ENCODE measurements around the gene HOXD4.

Gene HOXD4

DNA sequence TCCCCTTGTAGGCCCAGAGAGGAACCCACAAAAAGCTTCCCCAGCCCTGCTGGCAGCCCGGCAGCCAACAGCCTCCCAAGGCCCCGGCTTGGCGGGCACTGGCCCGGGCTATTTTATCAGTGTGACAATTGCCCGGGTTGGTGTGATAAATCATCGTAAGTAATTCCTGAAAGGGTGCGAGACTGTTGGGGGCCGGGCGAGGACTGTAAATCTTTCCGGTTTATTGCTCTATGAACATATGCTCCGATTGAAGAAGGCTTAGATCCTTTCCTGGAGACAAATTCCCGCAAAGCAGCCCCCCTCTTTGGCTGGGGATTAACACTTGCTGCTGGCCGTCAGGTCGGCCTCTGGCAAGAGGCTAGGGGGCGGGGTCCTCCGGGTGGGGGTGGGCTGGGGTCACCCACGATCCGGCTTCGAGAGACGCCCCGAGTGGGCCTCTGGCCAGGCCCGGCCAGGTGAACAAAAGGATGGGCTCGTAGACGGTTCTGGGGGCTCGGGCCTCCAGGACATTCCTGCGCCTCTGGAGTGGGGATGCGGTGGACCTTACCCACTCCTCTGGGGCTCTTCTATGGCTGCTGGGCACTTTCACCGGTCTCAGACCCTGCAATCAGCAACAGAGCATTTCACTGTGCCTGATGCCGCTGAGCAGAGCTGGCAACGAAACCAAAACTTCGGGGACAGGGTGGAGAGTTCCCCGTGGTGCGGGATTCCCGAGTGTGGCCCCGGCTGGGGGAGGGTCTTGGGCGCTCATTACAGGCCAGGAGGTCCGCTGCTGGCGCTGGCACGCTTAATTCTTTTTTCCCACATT lies 7.7 kb downstream of the HOXD4 start:
- DNase-seq = no peak

DNA sequence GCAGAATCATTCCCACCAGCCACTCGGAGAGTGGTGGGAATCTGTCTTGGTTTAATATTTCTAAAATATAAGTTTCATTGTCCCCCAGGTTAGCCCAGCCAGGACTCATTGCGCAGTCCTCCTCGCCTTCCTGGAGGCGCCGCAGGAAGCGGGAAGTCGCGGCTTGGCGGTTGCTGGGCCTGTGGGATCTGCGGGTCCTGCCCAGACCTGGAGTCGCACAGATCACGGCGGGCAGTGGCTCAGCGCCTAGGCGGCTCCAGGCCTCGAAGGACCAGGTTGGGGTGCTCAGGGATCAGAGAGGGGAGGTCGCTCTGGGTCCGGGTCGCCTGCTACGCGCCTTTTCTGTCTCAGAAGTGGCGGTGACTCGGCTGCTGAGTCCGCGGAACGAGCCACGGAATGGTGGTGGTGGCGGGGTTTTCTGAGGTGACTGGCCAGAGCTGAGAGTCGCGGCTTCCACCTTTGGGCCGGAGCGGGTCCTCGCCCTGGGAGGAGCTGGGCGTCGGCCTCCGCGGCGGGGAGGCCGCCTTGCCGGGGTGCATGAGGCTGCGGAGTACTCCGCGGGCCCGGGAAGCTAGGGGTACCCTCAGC lies 8.4 kb downstream of the HOXD4 start:
- DNase-seq = no peak

DNA sequence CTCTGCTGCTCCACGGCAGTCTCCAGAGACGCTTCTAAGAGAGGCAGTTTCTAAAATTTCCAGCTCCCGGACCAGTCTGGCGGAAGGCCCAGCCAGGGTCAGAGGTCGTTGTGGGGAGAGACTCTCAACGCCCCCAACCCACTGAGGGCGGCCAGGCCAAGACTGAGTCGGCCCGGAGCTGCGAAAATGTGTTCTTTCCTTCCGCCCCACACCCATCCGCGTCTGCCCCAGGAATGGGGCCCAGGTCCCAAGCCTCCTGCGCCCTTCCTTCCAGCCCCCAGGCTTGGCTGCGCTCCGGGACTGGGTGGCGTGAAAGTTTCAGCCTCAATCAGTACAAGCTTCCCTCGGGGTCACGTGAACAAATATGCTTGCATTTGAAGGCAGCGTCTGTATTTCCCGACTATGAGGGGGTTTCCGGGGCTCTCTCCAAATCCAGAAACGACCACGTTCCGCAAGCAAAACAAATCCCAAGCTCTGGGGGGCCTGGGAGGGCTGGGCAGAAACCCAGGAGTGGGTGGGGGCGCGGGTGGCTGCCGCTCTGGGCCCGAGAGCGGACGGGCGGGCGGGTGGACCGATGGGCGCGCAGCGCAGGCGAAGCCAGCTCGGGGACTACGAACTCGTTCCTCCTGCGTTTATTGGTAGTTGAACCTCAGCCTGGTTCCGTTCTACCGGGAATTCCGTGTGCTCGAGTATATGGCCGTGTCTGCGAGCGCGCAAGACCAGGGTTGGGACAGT lies 9.1 kb downstream of the HOXD4 start:
- no peak for DNase-seq

DNA sequence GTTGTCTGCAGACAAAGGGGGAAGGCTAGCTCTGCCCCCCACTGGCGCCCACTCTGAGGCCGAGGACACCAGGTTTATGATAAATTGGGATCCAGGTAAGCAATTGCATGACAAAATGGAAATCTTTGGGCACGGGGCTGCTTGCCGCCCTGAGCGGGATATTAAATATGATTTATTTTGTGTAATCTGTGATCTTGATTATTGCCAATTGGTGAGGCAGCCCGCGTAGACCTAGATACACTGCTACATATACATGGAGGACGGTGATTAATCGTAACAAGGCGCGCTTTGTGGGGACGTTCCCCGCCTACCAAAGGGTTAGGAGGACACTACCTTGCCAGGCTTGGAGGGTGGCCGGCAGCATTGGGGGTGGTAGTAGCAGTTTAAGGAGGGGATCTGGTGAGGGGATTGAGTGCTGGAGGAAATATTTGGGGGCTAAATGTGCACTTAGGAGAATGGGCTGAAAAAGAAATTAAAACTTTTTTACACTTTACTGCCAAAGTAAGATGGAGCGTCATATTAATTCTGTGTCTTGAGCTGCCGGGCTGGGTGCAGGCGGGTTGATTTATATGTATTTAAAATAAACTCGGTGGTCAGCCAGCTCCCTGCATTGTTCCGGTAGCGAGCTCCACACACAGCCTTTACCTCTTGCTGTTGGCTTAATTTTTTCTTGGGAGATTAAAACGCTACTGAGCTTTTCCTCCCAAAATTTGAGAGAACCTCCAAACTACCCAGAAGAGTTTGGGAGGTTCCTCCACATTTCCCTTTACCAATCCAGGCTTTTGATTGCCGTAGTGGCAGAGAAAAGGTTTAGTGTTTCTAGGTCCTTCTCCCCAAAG lies 9.9 kb downstream of the HOXD4 start:
- DNase-seq = no peak

DNA sequence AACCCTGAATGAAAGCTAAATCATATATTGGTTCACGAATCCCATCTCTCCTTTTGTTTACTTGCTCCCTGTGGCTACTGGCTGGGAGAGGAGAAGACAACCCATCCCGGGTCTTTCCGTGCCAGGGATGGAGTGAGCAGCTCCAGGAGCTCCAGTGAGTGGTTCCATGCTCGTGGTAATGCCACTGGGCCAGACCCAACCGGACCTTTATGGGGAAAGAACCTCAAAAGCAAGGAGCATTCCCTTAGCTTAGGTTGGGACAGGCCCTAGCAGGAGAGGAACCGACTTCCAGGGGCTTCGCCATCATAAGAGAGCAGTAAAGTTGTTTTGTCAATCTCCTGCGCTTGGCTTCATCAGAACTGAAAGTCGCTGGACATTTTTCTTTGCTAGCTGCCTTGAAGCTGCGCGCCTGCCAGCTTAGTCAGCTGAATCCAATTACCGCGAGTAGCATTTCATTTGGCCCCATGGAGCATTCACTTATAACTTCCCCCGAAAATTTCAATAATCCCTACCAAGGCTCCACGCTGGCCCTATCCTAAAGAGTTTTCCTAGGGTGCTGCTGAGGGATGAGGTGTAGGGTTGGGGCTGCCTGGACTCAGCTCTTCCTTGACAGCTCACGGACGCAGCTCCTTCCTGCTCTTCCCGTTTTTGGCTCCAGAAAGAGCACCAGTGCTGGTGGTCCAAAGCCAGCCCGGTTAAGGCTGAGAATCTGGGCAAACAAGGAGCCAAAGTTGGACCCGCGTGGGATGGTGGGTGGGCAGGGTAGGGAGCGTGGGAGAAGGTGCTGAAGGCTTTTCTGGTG lies 10.7 kb downstream of the HOXD4 start:
- DNase-seq = no peak

DNA sequence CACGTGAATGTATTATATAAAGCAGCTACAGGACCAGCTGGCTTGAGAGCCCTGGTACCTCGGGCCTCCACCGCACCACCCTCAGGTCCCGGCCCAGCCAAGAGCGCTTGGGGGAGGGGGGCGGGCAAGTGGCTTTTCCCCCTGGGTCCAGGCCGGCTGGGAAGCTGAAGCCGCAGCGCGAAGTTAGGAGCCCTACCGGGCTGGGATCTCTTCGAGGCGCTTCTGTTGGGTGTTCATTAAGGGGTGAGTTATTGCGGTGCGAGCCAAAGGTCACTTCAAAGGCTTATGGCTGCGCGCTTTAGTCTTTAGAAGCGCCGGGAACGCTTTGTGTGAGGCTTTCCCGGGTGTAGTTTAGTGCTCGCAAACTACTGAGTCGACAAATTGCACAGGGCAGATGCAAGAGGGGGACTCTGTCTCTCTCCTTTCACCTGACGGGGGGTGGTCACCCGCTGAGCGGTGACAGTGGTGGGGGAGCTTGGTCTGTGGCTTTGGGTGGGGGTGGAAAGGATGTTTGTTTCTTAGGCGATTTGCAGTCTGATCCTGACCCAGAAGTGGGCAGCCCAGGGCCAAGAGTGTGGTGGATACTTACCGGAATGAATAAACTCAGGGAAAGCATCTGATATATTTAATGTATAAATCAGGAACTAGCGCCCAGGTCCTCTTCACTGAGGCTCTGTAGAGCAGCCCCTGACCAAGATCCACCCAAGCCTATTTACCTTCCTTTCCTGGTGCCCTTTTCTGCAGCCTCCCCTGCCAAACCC lies 11.7 kb downstream of the HOXD4 start:
- DNase-seq = no peak

DNA sequence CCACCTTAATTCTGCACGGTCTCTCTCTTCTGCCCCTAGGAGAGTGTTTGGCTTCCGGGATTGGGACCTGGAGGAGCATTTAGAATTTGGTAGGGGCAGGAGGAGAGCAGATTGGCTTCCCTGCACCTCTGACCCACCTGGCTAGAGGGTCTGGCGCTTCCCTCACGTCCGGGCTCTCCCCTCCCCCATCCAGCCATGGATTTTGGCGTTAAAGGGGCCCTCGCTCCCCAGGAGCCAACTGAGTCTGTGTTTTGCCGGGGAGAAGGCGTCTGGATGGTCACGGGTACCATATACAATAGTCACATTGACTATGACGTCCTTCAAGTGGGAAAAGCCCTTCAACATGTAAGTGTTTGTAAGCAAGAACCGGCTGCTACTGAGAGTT lies 12.3 kb downstream of the HOXD4 start:
- DNase-seq = no peak

DNA sequence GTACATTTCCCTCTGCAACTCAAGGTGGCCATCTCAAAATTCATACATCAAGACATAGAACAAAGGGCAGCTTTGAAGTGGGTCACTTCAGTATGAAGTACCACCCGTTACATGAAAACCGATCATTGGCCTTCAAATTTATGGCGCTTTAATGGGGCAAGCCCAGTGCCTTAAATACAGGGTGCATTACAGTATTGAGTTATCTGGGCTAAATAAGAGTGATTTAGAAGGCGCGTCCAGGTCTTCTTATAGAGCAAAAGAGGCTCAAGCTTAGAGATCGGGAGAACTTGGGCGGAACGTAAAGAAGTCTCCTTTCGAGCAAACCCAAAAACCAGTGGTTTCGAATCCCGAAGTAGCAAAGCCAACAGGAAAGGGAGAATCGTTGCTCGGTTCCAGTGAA lies 12.9 kb downstream of the HOXD4 start:
- no peak for DNase-seq

DNA sequence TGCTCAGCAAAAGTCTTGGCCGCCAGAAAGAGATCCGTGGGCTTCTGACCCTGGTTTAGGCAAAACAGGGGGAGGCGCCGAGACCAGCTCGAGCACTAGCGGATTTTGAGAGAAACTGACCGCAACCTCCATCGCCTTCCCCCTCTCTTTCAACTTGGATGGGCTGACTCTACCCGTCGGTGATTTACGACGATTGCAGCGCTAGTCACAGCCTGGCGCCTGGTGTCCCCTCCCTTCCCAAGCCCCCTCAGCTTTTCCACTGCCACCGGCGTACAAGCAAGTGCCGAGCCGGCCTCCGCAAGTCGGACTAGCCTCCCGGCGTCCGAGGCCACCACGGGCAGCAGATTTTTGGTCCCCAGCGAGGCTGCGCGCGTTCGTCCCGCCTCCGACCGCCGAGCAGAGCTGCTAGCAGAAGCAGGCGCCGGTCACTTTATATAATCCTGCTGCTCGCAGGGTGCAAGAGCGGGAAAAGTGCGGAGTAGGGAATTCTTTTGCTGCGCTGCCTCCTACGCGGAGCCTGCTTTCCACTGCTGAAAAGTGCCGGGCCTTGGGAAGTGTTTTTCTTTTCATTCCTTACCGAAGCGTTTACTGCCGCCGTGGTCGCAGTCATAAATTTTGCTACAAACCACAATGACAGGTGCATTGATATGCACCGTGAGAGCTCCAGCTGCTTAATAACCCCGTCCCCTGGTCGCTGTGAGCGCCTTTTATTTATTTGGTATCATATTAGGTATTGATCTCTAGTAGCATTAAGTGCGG lies 13.4 kb downstream of the HOXD4 start:
- DNase-seq = no peak

DNA sequence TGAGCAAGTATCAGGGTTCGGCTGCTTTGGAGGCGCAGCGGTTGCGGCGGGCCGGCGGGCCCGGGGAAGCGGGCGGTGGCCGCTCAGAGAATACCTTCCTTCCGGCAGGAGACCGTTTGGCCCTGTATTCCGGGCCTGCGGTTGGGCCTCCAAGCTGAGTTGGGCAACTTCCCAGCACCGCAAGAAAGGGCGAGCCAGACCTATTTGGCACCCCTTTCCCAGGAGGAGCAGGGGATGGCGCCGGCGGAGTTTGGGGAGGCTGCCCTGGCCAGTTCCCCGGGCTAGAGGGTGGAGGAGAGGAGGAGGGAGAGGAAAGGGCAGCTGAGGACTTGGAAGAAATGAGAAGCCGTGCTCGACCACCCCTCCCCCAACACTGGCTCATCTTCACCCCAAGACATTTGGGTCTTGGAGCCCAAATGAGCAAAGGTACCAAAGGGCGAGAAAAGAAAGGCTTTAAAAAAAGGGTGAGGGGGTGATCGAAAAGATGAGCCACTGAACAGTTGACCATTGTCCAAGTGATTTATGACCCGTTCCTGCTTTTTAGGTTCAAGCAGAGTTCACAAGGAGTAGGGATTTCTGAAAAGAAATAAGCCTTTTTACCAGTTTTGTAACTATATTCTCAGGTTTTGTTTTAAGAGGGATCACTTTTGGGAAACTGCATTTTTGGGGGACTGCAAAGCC lies 14.2 kb downstream of the HOXD4 start:
- no peak for DNase-seq

DNA sequence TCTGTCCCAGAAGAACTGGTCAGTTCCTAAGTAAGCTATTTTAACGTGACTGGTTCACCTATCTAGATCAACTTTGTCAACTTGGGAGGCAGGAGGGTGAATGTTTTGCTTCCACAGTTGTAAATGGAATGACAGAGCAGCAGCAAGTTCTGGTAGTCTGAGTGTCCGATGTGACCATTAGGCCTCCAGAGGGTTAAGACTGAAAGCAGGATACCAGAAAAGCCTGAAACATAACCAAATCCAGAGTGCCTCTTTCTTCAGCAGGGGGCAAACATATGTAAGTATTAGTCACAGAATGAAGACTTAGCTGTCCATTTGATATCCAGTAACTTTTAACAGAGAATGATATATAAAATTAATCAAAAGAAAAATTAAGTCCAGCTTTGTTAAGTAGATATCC lies 14.9 kb downstream of the HOXD4 start:
- no peak for DNase-seq

DNA sequence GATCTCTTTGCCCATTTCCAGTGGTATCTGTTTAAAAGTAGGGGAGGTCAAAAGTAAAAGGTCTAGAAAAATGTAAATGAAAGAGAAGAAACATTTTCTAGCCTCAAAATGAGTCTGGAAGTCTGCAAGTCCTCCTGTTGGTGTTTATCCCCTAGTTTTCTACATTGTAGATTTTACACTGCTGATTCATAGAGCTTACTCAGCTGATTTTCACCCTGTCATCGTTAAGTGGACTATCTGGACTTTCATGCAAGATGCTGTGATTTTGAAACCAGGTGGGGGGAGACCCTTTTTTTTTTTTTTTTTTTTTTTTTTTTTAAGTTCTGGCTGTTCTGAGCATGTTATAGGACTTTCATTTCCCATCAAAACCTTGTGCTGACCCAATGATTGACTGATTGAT lies 16.0 kb downstream of the HOXD4 start:
- DNase-seq = no peak

DNA sequence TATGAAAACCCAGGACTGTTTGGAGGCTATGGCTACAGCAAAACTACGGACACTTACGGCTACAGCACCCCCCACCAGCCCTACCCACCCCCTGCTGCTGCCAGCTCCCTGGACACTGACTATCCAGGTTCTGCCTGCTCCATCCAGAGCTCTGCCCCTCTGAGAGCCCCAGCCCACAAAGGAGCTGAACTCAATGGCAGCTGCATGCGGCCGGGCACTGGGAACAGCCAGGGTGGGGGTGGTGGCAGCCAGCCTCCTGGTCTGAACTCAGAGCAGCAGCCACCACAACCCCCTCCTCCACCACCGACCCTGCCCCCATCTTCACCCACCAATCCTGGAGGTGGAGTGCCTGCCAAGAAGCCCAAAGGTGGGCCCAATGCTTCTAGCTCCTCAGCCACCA lies 17.8 kb downstream of the HOXD4 start:
- no peak for DNase-seq

DNA sequence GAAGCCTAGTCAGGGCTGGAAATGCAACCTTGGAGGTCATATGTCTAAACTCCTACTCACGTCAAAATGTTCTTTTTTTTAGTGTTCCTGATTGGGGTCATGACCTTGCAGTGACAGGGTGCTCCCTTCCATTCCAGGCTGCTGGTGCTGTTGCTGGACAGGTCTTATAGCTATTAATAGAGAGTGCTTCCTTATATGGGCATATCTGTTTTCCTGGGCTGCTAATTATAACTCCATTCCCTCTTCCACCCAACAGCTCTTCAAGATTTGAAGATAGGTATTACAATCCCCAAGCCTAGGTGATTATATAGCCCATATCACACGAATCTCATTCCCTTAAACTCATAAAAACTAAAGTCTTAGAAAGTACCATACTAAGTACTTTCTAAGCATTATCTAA lies 18.4 kb downstream of the HOXD4 start:
- DNase-seq = no peak

DNA sequence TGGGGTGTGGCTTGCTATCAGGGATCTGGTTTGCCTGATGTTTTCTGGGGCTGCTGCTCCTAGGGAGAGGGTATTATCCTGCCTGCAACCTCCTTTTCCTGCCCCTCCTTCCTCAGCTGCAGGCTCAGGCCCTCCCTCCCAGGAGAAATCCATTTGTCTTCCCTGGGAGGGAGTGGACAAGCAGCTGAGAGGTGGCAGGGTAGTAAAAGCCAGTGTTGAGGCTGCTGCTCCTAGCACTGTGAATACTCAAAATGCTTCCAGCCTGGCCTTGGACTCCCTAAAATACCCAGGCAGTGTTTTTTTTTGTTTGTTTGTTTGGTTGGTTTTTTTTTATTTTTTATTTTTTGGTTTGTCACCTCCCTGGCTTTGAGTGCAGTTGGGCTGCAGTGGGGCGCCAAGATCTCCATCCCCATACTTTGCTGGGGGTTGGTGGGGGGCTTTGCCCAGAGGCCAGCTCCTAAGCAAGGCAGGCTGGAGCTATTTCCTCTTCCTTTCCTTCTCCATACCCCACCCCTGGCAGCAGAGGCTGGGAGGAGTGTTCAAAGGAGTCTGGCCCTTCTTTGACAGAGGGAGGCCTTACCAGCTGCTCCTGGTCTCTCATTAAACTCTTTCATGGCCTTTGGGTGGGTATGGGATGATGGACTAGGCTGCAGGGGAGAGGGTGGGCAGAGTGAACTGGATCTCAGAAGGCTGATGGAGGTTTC lies 19.4 kb downstream of the HOXD4 start:
- no peak for DNase-seq

DNA sequence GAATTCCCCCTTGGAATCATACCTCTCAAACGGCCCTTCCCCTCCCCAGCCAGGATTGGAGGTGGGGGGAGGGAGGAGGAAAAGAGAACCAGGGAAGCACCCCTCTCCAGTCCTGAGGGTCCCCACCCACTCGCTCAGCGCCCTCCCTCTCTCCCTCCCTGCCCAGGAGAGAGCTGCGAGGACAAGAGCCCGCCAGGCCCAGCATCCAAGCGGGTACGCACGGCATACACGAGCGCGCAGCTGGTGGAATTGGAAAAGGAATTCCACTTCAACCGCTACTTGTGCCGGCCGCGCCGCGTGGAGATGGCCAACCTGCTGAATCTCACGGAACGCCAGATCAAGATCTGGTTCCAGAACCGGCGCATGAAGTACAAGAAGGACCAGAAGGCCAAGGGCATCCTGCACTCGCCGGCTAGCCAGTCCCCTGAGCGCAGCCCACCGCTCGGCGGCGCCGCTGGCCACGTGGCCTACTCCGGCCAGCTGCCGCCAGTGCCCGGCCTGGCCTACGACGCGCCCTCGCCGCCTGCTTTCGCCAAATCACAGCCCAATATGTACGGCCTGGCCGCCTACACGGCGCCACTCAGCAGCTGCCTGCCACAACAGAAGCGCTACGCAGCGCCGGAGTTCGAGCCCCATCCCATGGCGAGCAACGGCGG lies 20.1 kb downstream of the HOXD4 start:
- DNase-seq = no peak

DNA sequence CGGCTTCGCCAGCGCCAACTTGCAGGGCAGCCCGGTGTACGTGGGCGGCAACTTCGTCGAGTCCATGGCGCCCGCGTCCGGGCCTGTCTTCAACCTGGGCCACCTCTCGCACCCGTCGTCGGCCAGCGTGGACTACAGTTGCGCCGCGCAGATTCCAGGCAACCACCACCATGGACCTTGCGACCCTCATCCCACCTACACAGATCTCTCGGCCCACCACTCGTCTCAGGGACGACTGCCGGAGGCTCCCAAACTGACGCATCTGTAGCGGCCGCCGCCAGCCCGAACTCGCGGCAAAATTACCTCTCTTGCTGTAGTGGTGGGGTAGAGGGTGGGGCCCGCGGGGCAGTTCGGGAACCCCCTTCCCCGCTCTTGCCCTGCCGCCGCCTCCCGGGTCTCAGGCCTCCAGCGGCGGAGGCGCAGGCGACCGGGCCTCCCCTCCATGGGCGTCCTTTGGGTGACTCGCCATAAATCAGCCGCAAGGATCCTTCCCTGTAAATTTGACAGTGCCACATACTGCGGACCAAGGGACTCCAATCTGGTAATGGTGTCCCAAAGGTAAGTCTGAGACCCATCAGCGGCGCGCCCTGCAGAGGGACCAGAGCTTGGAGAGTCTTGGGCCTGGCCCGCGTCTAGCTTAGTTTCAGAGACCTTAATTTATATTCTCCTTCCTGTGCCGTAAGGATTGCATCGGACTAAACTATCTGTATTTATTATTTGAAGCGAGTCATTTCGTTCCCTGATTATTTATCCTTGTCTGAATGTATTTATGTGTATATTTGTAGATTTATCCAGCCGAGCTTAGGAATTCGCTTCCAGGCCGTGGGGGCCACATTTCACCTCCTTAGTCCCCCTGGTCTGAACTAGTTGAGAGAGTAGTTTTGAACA lies 20.9 kb downstream of the HOXD4 start:
- no peak for DNase-seq
